ENCODE results near the gene NKAIN1. TPM values are rescaled to one million over a fixed set of nuclear protein-coding genes. Genes with fewer than 3 reads are reported as not detected.
A peak's percentile ranks its signal among the peaks of the same experiment; 100 is the strongest.

Gene NKAIN1
- polyA plus RNA-seq, 1 donor (not counting 4 experiments of a cell fraction or from before 2014, with no cell fraction given), result not detected

DNA sequence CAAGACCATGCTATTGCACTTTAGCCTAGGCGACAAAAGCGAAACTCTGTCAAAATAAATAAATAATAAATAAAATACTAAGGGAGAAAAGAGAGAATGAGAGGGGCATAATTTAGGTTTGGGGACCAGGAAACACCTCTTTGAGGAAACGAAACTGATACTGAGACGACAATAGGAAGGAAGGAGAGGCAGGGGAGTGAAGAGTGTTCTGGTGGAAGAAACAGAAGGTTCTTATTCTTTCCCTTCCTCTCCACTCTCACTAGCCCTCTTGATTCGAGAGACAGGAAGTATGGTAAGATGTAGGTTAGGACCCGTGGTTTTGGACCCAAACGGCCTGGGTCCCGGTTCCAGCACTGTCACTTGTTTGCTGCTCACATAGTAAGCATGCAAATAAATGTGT lies 1.6 kb upstream of the NKAIN1 start:
- H3K9me3 ChIP-seq (ENCODE audit: control insufficient read depth, low read depth, low read length), result no peaks in the 10 kb centered on the region
- H4K20me1 ChIP-seq (ENCODE audit: control insufficient read depth, extremely low read depth, insufficient read depth, low read length), result peaks cover 3% of the 10 kb centered on the region
- no peak for FAIRE-seq
- dilution Hi-C loops (cut with MboI; ENCODE audit: extremely low pct_ligation_motif_present, low sequenced_read_pairs), result no loop called here
- no peak for DNase-seq (ENCODE audit: low read depth, low spot score)
- H3K9ac ChIP-seq (ENCODE audit: control insufficient read depth, extremely low read depth, insufficient read depth, low read length), result no peak overlapping the region
- peaks cover 46% of the 10 kb centered on the region for H3K27me3 ChIP-seq (ENCODE audit: control insufficient read depth, extremely low read depth, insufficient read depth, low read length)
- H3K4me2 ChIP-seq (ENCODE audit: control insufficient read depth, extremely low read depth, insufficient read depth, low read depth, low read length), result no peak overlapping the region
- no peaks in the 10 kb centered on the region for H3K4me1 ChIP-seq (ENCODE audit: control insufficient read depth, extremely low read depth, insufficient read depth, low read length)
- no peaks in the 10 kb centered on the region for H3K79me2 ChIP-seq (ENCODE audit: control insufficient read depth, insufficient read depth, low read length)
- H3K4me3 ChIP-seq (ENCODE audit: control insufficient read depth in 2 of 3, extremely low read depth in 1 of 3, insufficient read depth in 2 of 3, low read depth in 1 of 3, low read length in 3 of 3), result no peak overlapping the region
- TF ChIP-seq EZH2 (IDR thresholded peaks at IDR 0.05; ENCODE audit: low read length) (no peak), CTCF (optimal IDR thresholded peaks at IDR 0.05 in 1 of 3, IDR thresholded peaks at IDR 0.05 in 1 of 3, conservative IDR thresholded peaks at IDR 0.05 in 1 of 3; ENCODE audit: extremely low read depth in 1 of 3, insufficient read depth in 2 of 3, low read length in 3 of 3) (no peak)
- no peaks in the 10 kb centered on the region for H3K36me3 ChIP-seq (ENCODE audit: control insufficient read depth in 2 of 2, extremely low read depth in 1 of 2, insufficient read depth in 2 of 2, low read length in 2 of 2)
- H3K27ac ChIP-seq (ENCODE audit: control insufficient read depth, insufficient read depth, low read length), result no peak overlapping the region
- peaks cover 2% of the 10 kb centered on the region for H3K9me1 ChIP-seq (ENCODE audit: control insufficient read depth, extremely low read depth, insufficient read depth, low read length)
- no peak overlapping the region for H2AFZ ChIP-seq (ENCODE audit: control insufficient read depth, low read length)

DNA sequence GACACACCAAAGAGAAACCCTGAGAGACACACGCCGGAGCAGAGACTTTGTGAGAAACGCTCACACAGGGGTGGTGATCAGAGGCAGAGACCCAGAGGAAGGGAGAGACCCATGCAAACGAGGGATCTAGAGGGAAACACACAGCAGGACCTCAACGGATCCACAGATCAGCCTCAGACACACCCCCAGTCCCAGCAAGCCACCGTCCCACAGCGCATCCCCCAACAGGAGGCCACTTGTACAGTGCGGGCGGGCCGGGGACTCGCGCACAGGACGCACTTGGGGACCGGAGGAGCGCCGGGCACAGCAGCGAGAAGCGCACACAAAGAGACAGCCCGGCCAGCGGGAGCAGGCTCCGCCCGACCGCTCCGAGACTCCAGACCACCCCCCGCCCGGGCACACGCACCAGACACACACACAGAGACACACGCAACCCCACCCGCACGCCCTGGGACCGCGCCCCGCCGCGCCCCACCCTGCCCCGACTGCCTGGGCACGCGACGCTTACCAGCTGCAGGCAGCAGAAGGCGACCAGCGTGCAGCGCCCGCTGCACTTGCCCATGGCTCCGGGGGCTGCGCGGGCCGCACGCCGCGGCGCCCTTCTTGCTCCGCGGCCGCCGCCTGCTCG lies 587 bp downstream of the NKAIN1 start:
- no peak overlapping the region for H3K9ac ChIP-seq (ENCODE audit: control insufficient read depth, extremely low read depth, insufficient read depth, low read length)
- FAIRE-seq, result no peak

More for the DNA sequence above, 587 bp downstream of the NKAIN1 start:
- Histone ChIP-seq H3K4me1 (ENCODE audit: control insufficient read depth, extremely low read depth, insufficient read depth, low read length) (no peaks in the 10 kb centered on the region), H3K36me3 (ENCODE audit: control insufficient read depth in 2 of 2, extremely low read depth in 1 of 2, insufficient read depth in 2 of 2, low read length in 2 of 2) (no peaks in the 10 kb centered on the region), H3K9me3 (ENCODE audit: control insufficient read depth, low read depth, low read length) (no peaks in the 10 kb centered on the region), H3K79me2 (ENCODE audit: control insufficient read depth, insufficient read depth, low read length) (no peaks in the 10 kb centered on the region), H2AFZ (ENCODE audit: control insufficient read depth, low read length) (no peak overlapping the region), H3K27me3 (ENCODE audit: control insufficient read depth, extremely low read depth, insufficient read depth, low read length) (peaks cover 52% of the 10 kb centered on the region), H3K9me1 (ENCODE audit: control insufficient read depth, extremely low read depth, insufficient read depth, low read length) (peaks cover 2% of the 10 kb centered on the region), H3K4me3 (ENCODE audit: control insufficient read depth in 2 of 3, extremely low read depth in 1 of 3, insufficient read depth in 2 of 3, low read depth in 1 of 3, low read length in 3 of 3) (peak overlapping the region in 2 of 3 experiments; percentile 0 to 43), H3K4me2 (ENCODE audit: control insufficient read depth, extremely low read depth, insufficient read depth, low read depth, low read length) (peak overlapping the region; percentile 58), H4K20me1 (ENCODE audit: control insufficient read depth, extremely low read depth, insufficient read depth, low read length) (peaks cover 3% of the 10 kb centered on the region), H3K27ac (ENCODE audit: control insufficient read depth, insufficient read depth, low read length) (no peak overlapping the region)
- TF ChIP-seq EZH2 (IDR thresholded peaks at IDR 0.05; ENCODE audit: low read length), result peak; percentile 96
- TF ChIP-seq CTCF (optimal IDR thresholded peaks at IDR 0.05 in 1 of 3, IDR thresholded peaks at IDR 0.05 in 1 of 3, conservative IDR thresholded peaks at IDR 0.05 in 1 of 3; ENCODE audit: extremely low read depth in 1 of 3, insufficient read depth in 2 of 3, low read length in 3 of 3), result no peak
- dilution Hi-C loops (cut with MboI; ENCODE audit: extremely low pct_ligation_motif_present, low sequenced_read_pairs), result no loop called here
- DNase-seq (ENCODE audit: low read depth, low spot score), result no peak
